HCT116 (cell line): ENCODE measurements around the gene MYORG. TPM values are rescaled to one million over a fixed set of nuclear protein-coding genes. Genes with fewer than 3 reads are reported as not detected.

Experiments used
- ATAC-seq: fragments of 200-7000 bp; cut with Tn5 transposase; 2 replicates; pipeline ENCODE4 v1.9.1; 2020; ENCODE audit warnings: mild to moderate bottlenecking, moderate library complexity
- BruUV-seq: library from RNA; stranded (reverse); fragments of 400-500 nt; replicated peaks from 2 replicates; lab custom pipeline; 2021; lab: Mats Ljungman, UMichigan
- CTCF ChIA-PET: fragments of 300-600 bp; sonication (Branson Sonifier 250); formaldehyde crosslinking; loops from one replicate; lab custom pipeline; 2021; ENCODE audit warnings: antibody characterized with exemption; lab: Charles Lee
- POLR2A ChIA-PET: fragments of 300-600, 350-600 bp; sonication (Branson Sonifier 250); formaldehyde crosslinking; loops from one replicate; lab custom pipeline; 2021; ENCODE audit warnings: antibody characterized with exemption; lab: Charles Lee
- RAD21 ChIA-PET, 2 experiments: fragments of 300-600 bp; sonication (Branson Sonifier 250); formaldehyde crosslinking; loops; one replicate each; lab custom pipeline; 2023; ENCODE audit warnings: low total read pairs in 2 of 2; ENCODE audit not compliant: uncharacterized antibody in 2 of 2, unreplicated experiment in 2 of 2, low non-redundant PET in 1 of 2; lab: Charles Lee
- DNase-seq: peaks from one replicate; pipeline ENCODE4 v3.0.0-alpha.2; 2010; ENCODE audit warnings: low read depth, low spot score
- H2AFZ ChIP-seq: fragments of 200-600 bp; shearing (Covaris generic), sonication (generic); 2 replicates; pipeline ENCODE4 v1.6.1; 2017; ENCODE audit warnings: low read depth, mixed run types, mixed read lengths, antibody characterized with exemption, low read length; ENCODE audit not compliant: poor library complexity, severe bottlenecking
- H3K27ac ChIP-seq: 2 replicates; pipeline ENCODE4 v1.5.1; 2012; ENCODE audit warnings: low read depth, low read length
- H3K27me3 ChIP-seq: fragments of 200-600 bp; sonication (generic); 2 replicates; pipeline ENCODE4 v1.6.1; 2016; ENCODE audit warnings: mixed run types, low read length, mixed read lengths; ENCODE audit not compliant: insufficient read depth
- H3K36me3 ChIP-seq, 2 experiments: fragments of 200-500 bp in 1 of 2; fragments of 200-600 bp in 1 of 2; sonication (Bioruptor generic) in 1 of 2; sonication (generic) in 1 of 2; 2 replicates each; pipeline versions ENCODE4 v1.5.1 to v1.6.1; 2014 to 2016; ENCODE audit warnings: low read length in 2 of 2, inconsistent platforms in 1 of 2, mixed read lengths in 1 of 2, mixed run types in 1 of 2; ENCODE audit not compliant: insufficient read depth in 2 of 2, control insufficient read depth in 1 of 2
- H3K4me1 ChIP-seq, 2 experiments: fragments of 200-600 bp in 1 of 2; sonication (generic) in 1 of 2; 2 replicates each; pipeline versions ENCODE4 v1.5.1 to v1.6.1; 2012 to 2017; ENCODE audit warnings: low read length in 2 of 2, inconsistent platforms in 1 of 2, mild to moderate bottlenecking in 1 of 2, mixed read lengths in 1 of 2, mixed run types in 1 of 2, moderate library complexity in 1 of 2; ENCODE audit not compliant: insufficient read depth in 2 of 2, control insufficient read depth in 1 of 2
- H3K4me2 ChIP-seq: fragments of 200-600 bp; sonication (generic); 2 replicates; pipeline ENCODE4 v1.6.1; 2017; ENCODE audit warnings: mixed run types, low read length, mixed read lengths
- H3K4me3 ChIP-seq, 2 experiments: fragments of 200-600 bp in 1 of 2; sonication (generic) in 1 of 2; replicated peaks in 1 of 2; 2 replicates each; pipeline ENCODE4 v1.5.1; 2011 to 2016; ENCODE audit warnings: low read length in 2 of 2, control low read depth in 1 of 2, low read depth in 1 of 2, mild to moderate bottlenecking in 1 of 2, mixed read lengths in 1 of 2, mixed run types in 1 of 2
- H3K79me2 ChIP-seq: fragments of 200-600 bp; sonication (generic); 2 replicates; pipeline ENCODE4 v1.6.1; 2017; ENCODE audit warnings: mild to moderate bottlenecking, mixed run types, low read length, moderate library complexity, mixed read lengths; ENCODE audit not compliant: insufficient read depth
- H3K9ac ChIP-seq: fragments of 200-600 bp; sonication (generic); 2 replicates; pipeline ENCODE4 v1.6.1; 2016; ENCODE audit warnings: low read length, mixed read lengths
- H3K9me2 ChIP-seq: fragments of 200-600 bp; sonication (generic), shearing (Covaris generic); 2 replicates; pipeline ENCODE4 v1.6.1; 2017; ENCODE audit warnings: mixed run types, mild to moderate bottlenecking, moderate library complexity; ENCODE audit not compliant: insufficient read depth
- H3K9me3 ChIP-seq, 2 experiments: fragments of 200-500 bp in 1 of 2; fragments of 200-600 bp in 1 of 2; sonication (Bioruptor generic) in 1 of 2; sonication (generic) in 1 of 2; 2 replicates each; pipeline ENCODE4 v1.6.1; 2014 to 2017; ENCODE audit warnings: low read length in 2 of 2, mixed read lengths in 2 of 2, inconsistent platforms in 1 of 2, low read depth in 1 of 2, mild to moderate bottlenecking in 1 of 2, mixed run types in 1 of 2, moderate library complexity in 1 of 2; ENCODE audit not compliant: control insufficient read depth in 1 of 2, insufficient read depth in 1 of 2
- H4K20me1 ChIP-seq: fragments of 200-600 bp; sonication (generic), shearing (Covaris generic); 2 replicates; pipeline ENCODE4 v1.6.1; 2017; ENCODE audit warnings: mixed run types, mild to moderate bottlenecking, moderate library complexity; ENCODE audit not compliant: insufficient read depth
- CBX3 ChIP-seq: IDR thresholded peaks from 2 replicates; pipeline ENCODE4 v1.6.1; 2012; ENCODE audit warnings: low read depth
- CEBPB ChIP-seq: IDR thresholded peaks from 2 replicates; pipeline ENCODE4 v1.6.1; 2012; ENCODE audit warnings: low read depth
- CTCF ChIP-seq, 3 experiments: fragments of 200-600 bp in 1 of 3; sonication (generic) in 1 of 3; IDR thresholded peaks in 2 of 3; conservative IDR thresholded peaks in 1 of 3; 2 replicates each; pipeline ENCODE4 v1.5.1; 2012 to 2017; ENCODE audit warnings: low read depth in 2 of 3, low read length in 2 of 3, antibody characterized with exemption in 1 of 3, borderline replicate concordance in 1 of 3, control low read depth in 1 of 3, mild to moderate bottlenecking in 1 of 3, mixed read lengths in 1 of 3, mixed run types in 1 of 3, moderate library complexity in 1 of 3; ENCODE audit not compliant: insufficient read depth in 1 of 3
- ELF1 ChIP-seq: IDR thresholded peaks from 2 replicates; pipeline ENCODE4 v1.6.1; 2012; ENCODE audit warnings: low read depth, borderline replicate concordance
- EZH2 ChIP-seq: fragments of 200-600 bp; sonication (generic); IDR thresholded peaks from 2 replicates; pipeline ENCODE4 v1.6.1; 2017; ENCODE audit warnings: antibody characterized with exemption, mixed run types
- EZH2phosphoT487 ChIP-seq: fragments of 200-600 bp; IDR thresholded peaks from 2 replicates; pipeline ENCODE4 v1.6.1; 2018; ENCODE audit warnings: antibody characterized with exemption, borderline replicate concordance
- JUND ChIP-seq: IDR thresholded peaks from 2 replicates; pipeline ENCODE4 v1.6.1; 2012
- REST ChIP-seq: IDR thresholded peaks from 2 replicates; pipeline ENCODE4 v1.6.1; 2012; ENCODE audit warnings: low read depth
- TCF7L2 ChIP-seq: IDR thresholded peaks from 2 replicates; pipeline ENCODE4 v1.7.0; 2011; ENCODE audit warnings: borderline replicate concordance, inconsistent platforms; ENCODE audit not compliant: insufficient read depth, insufficient read length; ENCODE audit errors: extremely low read depth
- YY1 ChIP-seq: IDR thresholded peaks from 2 replicates; pipeline ENCODE4 v1.6.1; 2011; ENCODE audit warnings: low read length, low read depth, moderate library complexity, mild to moderate bottlenecking; ENCODE audit not compliant: insufficient replicate concordance; ENCODE audit errors: extremely low read depth
- ZFX ChIP-seq: fragments of 450-650 bp; IDR thresholded peaks from 2 replicates; pipeline ENCODE4 v1.6.1; 2017
- intact Hi-C: fragments of 100-400 bp; cut with micrococcal nuclease; formaldehyde crosslinking; loops from 2 replicates; pipeline ENCODE4 v1.10.0; 2022
- total RNA-seq: library from RNA; stranded (reverse); gene quantifications from one replicate; pipeline ENCODE4 v1.2.1, GENCODE V29; 2021; ENCODE audit not compliant: unreplicated experiment
- TF ChIP-seq, protein P1 (sequence below): IDR thresholded peaks from 2 replicates; pipeline ENCODE4 v1.6.1; 2011; ENCODE audit warnings: mild to moderate bottlenecking, low read length, moderate library complexity; ENCODE audit not compliant: insufficient replicate concordance; ENCODE audit errors: extremely low read depth
- TF ChIP-seq, protein P2 (sequence below): IDR thresholded peaks from 2 replicates; pipeline ENCODE4 v1.6.1; 2012

MYORG gene
- total RNA-seq, 1 experiment from 2014 or later = 8.5 TPM

- no peak overlapping the region for H3K4me3 ChIP-seq
- CTCF ChIA-PET = interaction anchor here (0.9 to 1.3 kb wide), 2 partner anchors 30 to 41 kb away, joined by 3 to 4 read pairs; no protein-coding TSS in a partner anchor
- intact Hi-C loops = no loop called here
- no peak overlapping the region for H3K27ac ChIP-seq
- no peaks in the 10 kb centered on the region for H3K9me3 ChIP-seq
- ATAC-seq = no peak
- BruUV-seq = no TSS peak
- H3K4me1 ChIP-seq = peaks cover 15 to 24% of the 10 kb centered on the region in 2 experiments
- no peaks in the 10 kb centered on the region for H4K20me1 ChIP-seq
- H2AFZ ChIP-seq = no peak overlapping the region
- H3K9ac ChIP-seq = no peak overlapping the region
- no peak for TF ChIP-seq CEBPB
- TF ChIP-seq JUND = no peak
- no peak for TF ChIP-seq CTCF (IDR thresholded peaks at IDR 0.05 in 2 of 3, conservative IDR thresholded peaks at IDR 0.05 in 1 of 3; ENCODE audit: borderline replicate concordance in 1 of 3, insufficient read depth in 1 of 3, low read depth in 2 of 3, low read length in 2 of 3)
- TF ChIP-seq YY1 = no peak
- no peak for TF ChIP-seq REST
- TF ChIP-seq ELF1 = no peak
- no peak for TF ChIP-seq TCF7L2
- no peak for TF ChIP-seq EZH2phosphoT487
- TF ChIP-seq ZFX = no peak
- no peak for TF ChIP-seq CBX3
- TF ChIP-seq EZH2 = no peak
- TF ChIP-seq, protein P1, sequence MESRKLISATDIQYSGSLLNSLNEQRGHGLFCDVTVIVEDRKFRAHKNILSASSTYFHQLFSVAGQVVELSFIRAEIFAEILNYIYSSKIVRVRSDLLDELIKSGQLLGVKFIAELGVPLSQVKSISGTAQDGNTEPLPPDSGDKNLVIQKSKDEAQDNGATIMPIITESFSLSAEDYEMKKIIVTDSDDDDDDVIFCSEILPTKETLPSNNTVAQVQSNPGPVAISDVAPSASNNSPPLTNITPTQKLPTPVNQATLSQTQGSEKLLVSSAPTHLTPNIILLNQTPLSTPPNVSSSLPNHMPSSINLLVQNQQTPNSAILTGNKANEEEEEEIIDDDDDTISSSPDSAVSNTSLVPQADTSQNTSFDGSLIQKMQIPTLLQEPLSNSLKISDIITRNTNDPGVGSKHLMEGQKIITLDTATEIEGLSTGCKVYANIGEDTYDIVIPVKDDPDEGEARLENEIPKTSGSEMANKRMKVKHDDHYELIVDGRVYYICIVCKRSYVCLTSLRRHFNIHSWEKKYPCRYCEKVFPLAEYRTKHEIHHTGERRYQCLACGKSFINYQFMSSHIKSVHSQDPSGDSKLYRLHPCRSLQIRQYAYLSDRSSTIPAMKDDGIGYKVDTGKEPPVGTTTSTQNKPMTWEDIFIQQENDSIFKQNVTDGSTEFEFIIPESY = no peak
- TF ChIP-seq, protein P2, sequence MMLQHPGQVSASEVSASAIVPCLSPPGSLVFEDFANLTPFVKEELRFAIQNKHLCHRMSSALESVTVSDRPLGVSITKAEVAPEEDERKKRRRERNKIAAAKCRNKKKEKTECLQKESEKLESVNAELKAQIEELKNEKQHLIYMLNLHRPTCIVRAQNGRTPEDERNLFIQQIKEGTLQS = no peak
- TF ChIP-seq, all 23 proteins: peak for 0
- ChIA-PET POLR2A (no interaction called here), RAD21 (no interaction called here)
- Histone ChIP-seq H3K9me2 (no peaks in the 10 kb centered on the region), H3K27me3 (no peaks in the 10 kb centered on the region), H3K79me2 (no peaks in the 10 kb centered on the region), H3K4me2 (no peak overlapping the region), H3K36me3 (peaks cover 0 to 2% of the 10 kb centered on the region in 2 experiments; a peak in 1 of 4 replicates)
- DNase-seq = no peak
These were observed 2.9 kb downstream of the MYORG start for GRCh38 chr9:34373749-34374148.
